MG63 (cell line): ENCODE data around the gene COL23A1. TPM values are rescaled to one million over a fixed set of nuclear protein-coding genes. Genes with fewer than 3 reads are reported as not detected.

Experiments used
- DNase-seq: peaks from one replicate; pipeline ENCODE4 v3.0.0-alpha.2; 2020
- H3K27me3 ChIP-seq: fragments of 250-450 bp; sonication (Bioruptor Pico); 2 replicates; pipeline ENCODE4 v1.5.1; 2020; ENCODE audit warnings: mild to moderate bottlenecking, moderate library complexity
- H3K36me3 ChIP-seq: fragments of 250-450 bp; sonication (Bioruptor Pico); 2 replicates; pipeline ENCODE4 v1.5.1; 2020; ENCODE audit warnings: mild to moderate bottlenecking, moderate library complexity
- H3K4me3 ChIP-seq: fragments of 250-450 bp; sonication (Bioruptor Pico); 2 replicates; pipeline ENCODE4 v1.5.1; 2020; ENCODE audit warnings: mild to moderate bottlenecking, moderate library complexity
- H3K9me3 ChIP-seq: fragments of 250-450 bp; sonication (Bioruptor Pico); 2 replicates; pipeline ENCODE4 v1.5.1; 2020; ENCODE audit warnings: mild to moderate bottlenecking, moderate library complexity
- total RNA-seq: library from RNA; depleted of rRNA; stranded (reverse); fragments of >200 nt; shearing (Covaris generic); gene quantifications from 2 replicates; pipeline ENCODE4 v1.2.3, GENCODE V29; 2014; ENCODE audit warnings: low replicate concordance; rRNA removed

The COL23A1 gene
- 89.5 and 107 TPM in 2 replicates for total RNA-seq

DNA sequence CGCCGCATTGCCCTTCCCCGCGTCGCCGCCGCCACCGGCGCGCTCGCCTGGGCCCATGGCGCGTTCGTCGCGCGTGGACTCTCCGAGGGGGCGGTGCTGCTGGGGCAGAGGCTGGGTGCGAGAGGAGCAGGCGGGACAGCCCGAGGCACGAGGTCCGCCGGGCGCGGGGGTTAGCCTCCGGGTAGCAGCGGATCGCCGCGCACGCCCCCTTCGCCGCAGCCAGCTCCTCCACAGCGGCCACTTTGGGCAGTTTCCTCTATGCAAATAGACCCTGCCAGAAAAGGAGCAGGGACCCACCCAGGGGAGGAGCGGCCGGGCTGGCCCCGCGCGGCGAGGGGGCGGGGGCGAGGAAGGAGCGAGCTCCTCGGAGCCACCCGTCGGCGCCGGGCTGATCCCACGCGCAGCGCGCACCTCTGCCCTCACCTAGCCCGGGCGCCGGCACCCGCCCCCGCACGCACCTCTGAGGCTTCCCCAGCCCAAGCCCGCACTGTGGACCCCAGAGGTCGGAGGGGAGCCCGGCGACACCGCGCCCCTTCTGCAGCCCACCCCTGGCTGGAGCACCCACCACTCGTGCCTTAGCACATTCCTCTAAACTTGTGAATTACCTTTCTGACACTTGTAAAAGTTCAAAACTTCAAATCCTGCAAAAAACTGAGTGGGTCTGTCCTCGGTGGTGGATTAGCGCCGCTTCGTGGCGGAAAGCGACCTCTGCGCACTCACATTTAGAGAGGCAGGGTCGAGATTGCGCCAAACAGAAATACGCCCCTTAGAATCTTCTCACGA lies at the start of gene COL23A1:
Gene COL23A1 (minus strand): TSS at position 253 of the 783 bp plus-strand sequence.
- Histone ChIP-seq H3K4me3 (peak within 1 kb of the TSS; percentile 76), H3K27me3 (no peaks in the 10 kb centered on the region), H3K9me3 (peaks cover 12% of the 10 kb centered on the region), H3K36me3 (peaks cover 43% of the 10 kb centered on the region)
- DNase-seq, result peak; percentile 94

DNA sequence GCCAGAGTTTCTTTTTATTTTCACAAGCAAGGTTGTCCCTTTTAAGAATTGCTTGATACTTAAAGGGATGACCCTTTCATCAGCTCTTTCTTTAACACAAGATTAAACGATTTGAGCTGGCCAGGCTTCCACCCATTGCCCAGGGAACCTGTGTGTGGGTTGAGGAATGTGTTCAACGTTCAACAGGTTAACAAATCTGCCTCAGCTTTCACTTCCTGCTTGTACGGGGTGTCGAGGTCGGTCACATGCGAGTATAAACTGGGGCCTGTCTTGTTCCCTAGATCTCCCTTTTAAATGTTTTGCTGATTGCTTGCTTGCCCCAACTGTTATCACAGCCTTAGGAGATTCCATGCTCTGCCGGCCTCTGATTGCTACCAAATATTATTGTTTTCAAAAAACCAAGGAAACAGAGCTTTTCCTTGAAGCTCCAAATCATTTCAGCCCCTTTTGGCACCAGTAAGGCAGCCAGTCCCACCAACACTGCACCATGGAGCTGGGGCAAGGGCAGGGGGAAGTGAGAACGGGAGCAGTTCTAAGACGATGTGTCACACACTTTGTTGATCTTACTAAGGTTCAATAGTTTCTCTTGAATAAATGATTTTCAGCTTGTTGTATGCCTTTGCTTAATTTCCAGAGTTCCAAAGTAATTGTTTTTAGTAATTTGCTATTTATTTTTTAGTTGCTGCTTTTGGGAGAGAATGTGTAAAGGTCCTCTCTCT lies 47.3 kb upstream of the COL23A1 start:
- Histone ChIP-seq H3K27me3 (no peaks in the 10 kb centered on the region), H3K4me3 (no peak overlapping the region), H3K9me3 (peaks cover 12% of the 10 kb centered on the region), H3K36me3 (no peaks in the 10 kb centered on the region)
- DNase-seq, result no peak

DNA sequence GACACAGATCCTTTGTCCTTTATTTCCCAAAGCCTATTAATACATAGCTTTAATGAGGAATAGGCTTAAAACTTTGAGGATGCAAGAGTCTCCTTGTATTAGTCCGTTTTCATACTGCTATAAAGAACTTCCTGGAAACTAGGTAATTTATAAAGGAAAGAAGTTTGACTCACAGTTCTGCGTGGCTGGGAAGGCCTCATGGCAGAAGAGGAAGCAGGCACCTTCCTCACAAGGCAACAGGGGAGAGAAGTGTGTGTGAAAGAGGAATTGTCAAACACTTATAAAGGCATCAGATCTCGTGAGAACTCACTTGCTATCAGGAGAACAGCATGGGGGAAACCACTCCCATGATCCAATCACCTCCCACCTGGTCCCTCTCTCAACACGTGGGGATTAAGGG lies 42.1 kb upstream of the COL23A1 start:
- Histone ChIP-seq H3K36me3 (no peaks in the 10 kb centered on the region), H3K27me3 (no peaks in the 10 kb centered on the region), H3K9me3 (peaks cover 4% of the 10 kb centered on the region), H3K4me3 (no peak overlapping the region)
- DNase-seq, result no peak

DNA sequence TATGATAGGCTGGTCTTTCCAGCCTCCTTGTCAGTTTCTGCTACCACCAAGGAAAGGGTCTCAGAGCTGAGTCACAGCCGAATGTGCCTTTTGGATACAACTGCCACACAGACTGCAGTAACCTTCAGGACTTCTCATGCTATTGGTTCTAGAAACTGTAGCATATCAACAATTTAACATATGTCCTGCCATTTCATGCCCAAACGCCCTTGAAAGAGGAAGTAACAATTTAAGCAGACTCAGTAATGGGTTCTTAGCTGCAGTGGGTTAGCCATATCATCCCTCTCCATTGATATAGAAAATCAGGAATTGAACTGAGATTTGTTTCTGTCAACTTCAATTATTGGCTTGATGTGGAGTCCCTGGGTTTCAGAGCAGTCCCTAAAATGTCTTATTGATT lies 40.8 kb upstream of the COL23A1 start:
- peaks cover 2% of the 10 kb centered on the region; the same call in 1 of the 2 replicates for H3K36me3 ChIP-seq
- H3K27me3 ChIP-seq, result no peaks in the 10 kb centered on the region
- H3K4me3 ChIP-seq, result no peak overlapping the region
- no peak for DNase-seq
- H3K9me3 ChIP-seq, result peaks cover 5% of the 10 kb centered on the region

DNA sequence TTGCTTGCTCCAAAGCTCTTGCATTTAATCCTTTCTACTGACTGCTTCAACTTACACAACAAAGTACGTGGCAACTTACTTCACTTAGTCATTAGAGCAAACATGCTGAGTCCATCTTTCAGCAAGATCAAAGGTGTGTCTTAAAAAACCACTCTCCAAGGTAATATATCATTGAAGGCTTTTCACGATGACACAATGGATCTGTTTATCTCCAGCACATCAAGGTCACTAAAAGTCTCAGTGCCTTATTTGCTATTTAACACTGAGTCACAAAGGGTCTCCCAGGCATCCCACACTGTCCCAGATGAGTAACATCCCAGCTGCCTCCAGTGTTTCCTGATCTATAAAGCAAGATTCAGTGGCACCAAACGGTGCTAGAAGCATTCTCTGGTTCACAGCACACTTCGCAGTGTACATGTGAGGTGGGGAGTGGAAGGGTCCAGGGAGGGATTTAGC lies 40.3 kb upstream of the COL23A1 start:
- Histone ChIP-seq H3K27me3 (no peaks in the 10 kb centered on the region), H3K9me3 (peaks cover 5% of the 10 kb centered on the region), H3K4me3 (no peak overlapping the region), H3K36me3 (peaks cover 2% of the 10 kb centered on the region; the same call in 1 of the 2 replicates)
- DNase-seq, result no peak

DNA sequence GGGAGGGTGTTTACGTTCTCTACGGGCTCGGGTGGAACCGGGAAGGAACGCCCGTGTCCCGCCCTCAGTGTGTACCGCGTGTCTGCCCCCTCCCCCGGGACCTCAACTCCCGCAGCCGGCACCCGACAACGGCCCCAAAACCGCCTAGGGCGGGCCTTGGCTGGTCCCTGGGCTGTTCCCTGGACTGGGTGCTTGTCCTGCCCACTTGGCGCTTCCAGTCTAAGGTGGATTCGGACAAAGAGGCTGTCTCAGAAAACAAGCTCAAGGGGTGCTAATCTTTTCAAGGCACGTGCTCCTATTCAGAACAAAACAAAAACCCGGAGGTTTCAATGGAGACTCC lies 37.0 kb upstream of the COL23A1 start:
- DNase-seq, result no peak
- H3K36me3 ChIP-seq, result peaks cover 20% of the 10 kb centered on the region
- peaks cover 5% of the 10 kb centered on the region for H3K9me3 ChIP-seq
- H3K4me3 ChIP-seq, result peak overlapping the region; percentile 98
- H3K27me3 ChIP-seq, result no peaks in the 10 kb centered on the region

DNA sequence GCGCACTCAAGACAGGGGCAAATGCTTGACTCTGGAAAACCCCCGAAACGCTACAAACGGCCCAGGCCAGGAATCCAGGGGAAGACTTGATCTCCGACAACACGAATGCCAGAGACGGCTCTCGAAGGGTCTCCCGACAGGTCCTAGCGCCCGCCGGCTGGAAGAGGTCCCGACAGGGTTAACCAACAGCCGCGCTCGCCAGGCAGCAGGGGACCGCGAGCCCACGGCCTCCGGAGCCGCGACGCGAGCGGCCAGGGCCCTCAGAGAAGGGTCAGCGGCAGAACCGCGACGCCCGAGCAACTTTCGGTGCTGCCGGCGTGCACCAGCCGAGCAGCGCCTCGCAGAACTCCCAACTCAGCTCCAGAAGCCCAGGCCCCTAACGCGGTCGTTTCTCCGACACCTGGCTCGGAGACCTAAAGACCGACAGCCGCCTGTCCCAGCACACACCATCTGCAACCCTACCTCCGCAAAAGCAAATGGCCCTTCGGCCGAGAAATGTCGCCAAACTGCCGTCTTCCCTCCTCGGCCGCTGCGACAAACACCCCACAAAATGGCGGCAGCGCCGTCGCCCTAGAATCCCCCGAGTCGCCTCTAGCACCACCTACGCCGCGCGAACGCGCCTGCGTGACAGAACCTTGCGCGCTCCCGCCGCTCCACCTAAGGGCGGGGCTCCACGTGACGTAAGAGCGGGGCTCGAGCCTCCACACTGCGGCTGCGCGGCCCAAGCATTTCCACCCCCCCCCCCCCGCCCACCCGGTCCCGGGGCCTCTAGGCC lies 36.5 kb upstream of the COL23A1 start, which contains the start of gene CLK4:
Gene CLK4 (minus strand): TSS at position 567 of the 775 bp plus-strand sequence. CDS start 3,634 bp downstream, outside the sequence.
- peak within 1 kb of the TSS; percentile 98 for H3K4me3 ChIP-seq
- no peaks in the 10 kb centered on the region for H3K27me3 ChIP-seq
- H3K36me3 ChIP-seq, result peaks cover 25% of the 10 kb centered on the region
- H3K9me3 ChIP-seq, result peaks cover 5% of the 10 kb centered on the region
- peak; percentile 96 for DNase-seq

DNA sequence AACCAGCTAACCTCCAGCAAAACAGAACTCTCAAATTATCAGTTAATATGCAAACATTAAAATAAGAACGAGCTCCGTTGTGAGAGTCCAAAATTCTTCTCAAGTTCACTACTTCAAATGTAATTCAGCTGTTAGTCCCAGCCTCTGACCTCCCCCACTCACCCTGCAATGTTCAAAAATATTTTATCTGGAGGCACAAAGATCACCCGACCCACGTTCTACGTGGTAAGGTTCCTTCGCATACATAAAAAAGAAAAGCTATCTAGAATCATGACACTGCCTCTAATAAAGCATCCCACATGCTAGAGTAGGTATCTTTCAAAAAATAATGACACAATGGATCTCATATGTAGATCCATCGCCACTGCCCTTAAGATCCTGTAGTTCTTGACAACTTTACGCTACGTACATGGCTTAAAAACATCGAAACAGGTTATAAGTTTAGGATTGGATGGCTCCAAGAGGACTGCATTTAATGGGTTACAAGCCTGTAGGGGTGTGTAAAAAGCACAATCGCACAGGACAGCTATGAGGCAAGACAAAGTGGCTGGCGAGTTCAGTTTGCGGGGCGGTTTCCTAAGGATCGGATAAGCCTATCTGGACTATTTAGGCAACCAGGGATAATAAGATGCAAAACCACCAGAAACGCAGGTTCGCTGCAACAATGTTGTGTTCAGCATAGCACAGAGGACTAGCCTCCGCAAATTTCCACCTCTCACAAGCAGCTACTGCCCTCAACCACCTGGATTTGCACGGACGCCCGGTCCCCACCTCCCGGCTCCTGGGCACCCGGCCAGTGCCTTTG lies 35.7 kb upstream of the COL23A1 start:
- H3K36me3 ChIP-seq, result peaks cover 33% of the 10 kb centered on the region
- H3K9me3 ChIP-seq, result peaks cover 5% of the 10 kb centered on the region
- no peak for DNase-seq
- peak overlapping the region; percentile 98 for H3K4me3 ChIP-seq
- no peaks in the 10 kb centered on the region for H3K27me3 ChIP-seq

DNA sequence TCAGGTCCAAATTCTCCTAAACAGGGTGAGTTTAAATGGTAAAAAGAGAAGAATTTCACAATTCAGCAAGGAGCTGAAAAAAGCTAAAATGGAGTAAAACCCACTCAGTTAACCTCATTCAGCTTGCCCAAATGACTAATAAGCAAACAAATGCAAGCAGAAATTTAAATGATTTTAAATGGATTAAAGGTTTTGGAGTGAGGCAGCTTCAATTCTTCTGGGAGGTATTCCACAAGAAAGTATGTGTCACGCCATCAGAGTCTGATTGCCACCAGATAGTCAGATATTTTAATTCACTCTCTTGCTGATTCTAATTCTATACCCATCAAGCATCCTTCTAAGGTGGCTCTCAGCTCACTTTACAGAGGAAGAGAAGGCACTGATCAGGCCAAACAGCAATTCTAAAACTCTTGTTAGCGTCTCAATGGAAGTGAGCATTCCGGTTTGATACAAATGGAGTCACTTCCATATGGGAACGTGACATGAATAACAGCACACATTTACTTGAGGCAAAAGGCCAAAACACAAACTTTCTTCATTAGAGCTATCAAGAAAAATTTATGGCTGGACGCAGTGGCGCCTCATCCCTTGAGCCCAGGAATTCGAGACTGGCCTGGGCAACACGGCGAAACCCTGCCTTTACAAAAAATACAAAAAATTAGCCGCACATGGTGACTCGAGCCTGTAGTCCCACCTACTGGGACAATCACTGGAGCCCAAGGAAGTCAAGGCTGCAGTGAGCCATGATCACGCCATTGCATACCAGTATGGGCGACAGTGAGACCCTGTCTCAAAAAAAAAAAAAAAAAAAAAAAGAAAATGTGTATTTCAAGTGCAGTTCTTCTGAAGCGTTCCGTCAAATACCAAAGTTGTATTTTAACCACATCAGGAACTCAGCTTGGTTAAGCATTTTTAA lies 34.7 kb upstream of the COL23A1 start:
- Histone ChIP-seq H3K9me3 (peaks cover 5% of the 10 kb centered on the region), H3K27me3 (no peaks in the 10 kb centered on the region), H3K36me3 (peaks cover 43% of the 10 kb centered on the region), H3K4me3 (peak overlapping the region; percentile 98)
- peak; percentile 22 for DNase-seq

DNA sequence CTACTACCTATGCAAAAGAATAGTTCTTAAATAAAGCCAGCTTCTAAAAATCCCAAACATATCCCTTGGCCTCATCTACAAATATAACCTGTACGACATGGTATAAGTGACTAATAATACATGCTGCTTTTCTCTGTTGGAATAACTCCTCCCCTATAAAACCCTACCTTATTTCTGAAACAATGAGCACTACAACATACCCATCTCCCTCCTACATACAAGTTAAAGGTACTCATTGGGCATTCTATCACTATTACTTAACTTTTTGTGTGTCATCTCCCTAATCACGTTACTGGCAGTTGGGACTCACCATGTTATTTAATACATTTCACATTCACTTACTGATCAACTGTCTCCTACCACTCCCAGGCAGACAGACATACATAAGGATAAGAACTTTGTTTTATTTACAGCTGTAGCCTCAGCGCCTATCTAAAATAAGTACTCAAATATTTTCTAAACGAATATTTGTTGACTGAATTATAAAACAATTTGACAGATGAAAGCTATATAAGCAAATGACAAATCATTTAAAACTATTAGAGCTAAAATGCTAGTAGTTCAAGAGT lies 32.6 kb upstream of the COL23A1 start:
- peaks cover 5% of the 10 kb centered on the region for H3K9me3 ChIP-seq
- H3K4me3 ChIP-seq, result no peak overlapping the region
- H3K27me3 ChIP-seq, result no peaks in the 10 kb centered on the region
- DNase-seq, result no peak
- peaks cover 62% of the 10 kb centered on the region for H3K36me3 ChIP-seq

DNA sequence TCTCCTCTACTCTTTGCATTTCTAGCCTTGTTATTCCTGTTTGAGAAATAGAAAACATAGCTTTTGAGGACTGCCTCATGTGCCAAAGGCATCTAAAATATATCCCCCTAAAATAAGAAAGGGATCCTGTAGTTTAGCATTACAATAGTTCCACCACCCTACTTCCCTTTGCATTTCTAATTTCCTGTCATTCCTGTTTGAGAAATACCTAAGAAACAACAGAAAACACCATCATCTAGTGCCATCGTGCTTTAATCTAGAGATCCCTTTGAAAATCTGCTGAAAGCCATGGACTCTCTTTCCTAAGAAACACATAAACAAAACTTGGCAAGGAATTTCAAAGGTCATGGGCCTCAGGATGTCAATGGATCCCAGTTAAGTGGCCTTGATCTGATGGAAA lies 29.2 kb upstream of the COL23A1 start:
- DNase-seq, result no peak
- no peaks in the 10 kb centered on the region for H3K27me3 ChIP-seq
- peaks cover 91% of the 10 kb centered on the region for H3K36me3 ChIP-seq
- H3K9me3 ChIP-seq, result no peaks in the 10 kb centered on the region
- H3K4me3 ChIP-seq, result no peak overlapping the region

DNA sequence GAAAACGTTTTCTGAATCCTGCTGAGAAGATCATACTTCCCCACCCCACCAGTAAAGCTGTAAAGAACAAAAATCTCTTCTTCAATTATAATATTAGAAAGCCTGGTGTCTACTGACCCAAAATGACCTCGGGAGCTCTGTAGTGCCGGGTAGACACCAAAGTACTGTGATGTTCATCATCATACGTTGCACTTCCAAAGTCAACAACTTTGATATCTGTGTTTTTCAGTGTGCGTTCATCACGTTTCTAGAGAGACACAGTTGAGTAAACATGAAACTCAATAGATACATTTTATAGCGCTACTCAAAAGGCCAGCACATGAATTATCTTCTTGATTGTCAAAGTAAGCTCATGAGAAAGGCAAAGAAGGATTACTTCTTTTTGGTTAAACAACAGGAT lies 22.1 kb upstream of the COL23A1 start:
- Histone ChIP-seq H3K27me3 (no peaks in the 10 kb centered on the region), H3K9me3 (no peaks in the 10 kb centered on the region), H3K4me3 (no peak overlapping the region), H3K36me3 (peaks cover 96% of the 10 kb centered on the region)
- DNase-seq, result no peak

DNA sequence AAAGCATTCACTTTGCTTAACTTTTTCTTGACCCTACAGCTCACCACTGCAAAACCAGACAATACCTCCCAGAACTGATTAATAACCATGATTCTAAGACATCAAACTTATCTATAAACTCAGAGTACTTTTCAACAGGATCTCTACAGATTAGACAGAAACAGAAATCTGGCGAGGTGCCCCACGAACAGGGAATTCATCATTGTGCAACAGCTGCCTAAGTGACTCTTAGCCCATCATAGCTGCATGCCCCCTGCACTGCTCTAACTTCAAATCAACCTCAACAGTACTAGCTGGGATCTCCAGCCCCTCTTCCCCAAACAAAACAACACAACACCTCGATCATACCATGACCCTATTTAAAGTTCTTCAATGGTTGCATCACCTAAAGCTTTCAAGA lies 16.1 kb upstream of the COL23A1 start:
- H3K27me3 ChIP-seq, result no peaks in the 10 kb centered on the region
- no peaks in the 10 kb centered on the region for H3K9me3 ChIP-seq
- H3K36me3 ChIP-seq, result peaks cover 94% of the 10 kb centered on the region
- no peak for DNase-seq
- H3K4me3 ChIP-seq, result no peak overlapping the region

DNA sequence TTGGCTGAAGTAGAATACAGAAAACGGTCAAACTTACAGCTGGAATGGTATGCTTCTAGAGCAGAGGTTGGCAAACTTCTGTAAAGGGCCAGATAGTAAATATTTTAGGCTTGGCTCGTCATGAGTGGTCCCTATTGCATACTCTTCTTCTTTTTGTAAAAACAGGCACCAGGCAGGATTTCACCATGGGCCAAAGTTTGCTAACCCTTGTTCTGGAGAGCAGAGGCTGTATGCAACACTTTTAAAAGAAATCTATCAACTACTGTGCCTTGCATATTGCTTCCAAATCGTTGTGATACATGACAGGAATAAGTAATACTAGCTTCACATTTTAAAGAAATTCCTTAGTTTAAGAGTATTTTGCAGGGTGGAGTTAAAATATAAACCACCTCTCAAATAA lies 15.6 kb upstream of the COL23A1 start:
- no peak for DNase-seq
- Histone ChIP-seq H3K9me3 (no peaks in the 10 kb centered on the region), H3K27me3 (no peaks in the 10 kb centered on the region), H3K4me3 (no peak overlapping the region), H3K36me3 (peaks cover 94% of the 10 kb centered on the region)

DNA sequence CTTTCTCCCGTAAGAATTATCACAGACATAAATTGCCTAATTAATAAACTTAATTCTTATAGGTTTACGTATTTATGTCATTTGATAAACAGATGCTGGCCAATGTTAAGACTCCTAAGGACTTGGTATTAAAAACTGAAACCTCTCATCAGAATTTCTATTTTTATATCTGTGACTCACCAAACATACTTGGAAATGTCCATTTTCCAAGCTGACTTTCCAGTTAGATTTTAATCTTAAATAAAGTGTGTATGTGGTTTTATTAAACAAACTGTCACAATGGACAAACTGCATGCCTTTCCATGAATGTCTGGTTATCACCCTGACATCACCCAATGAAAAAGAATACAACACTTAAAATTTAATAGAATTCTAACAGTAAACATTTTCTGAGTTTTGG lies 12.6 kb upstream of the COL23A1 start:
- peaks cover 93% of the 10 kb centered on the region for H3K36me3 ChIP-seq

More for the DNA sequence above, 12.6 kb upstream of the COL23A1 start:
- H3K4me3 ChIP-seq, result no peak overlapping the region
- no peak for DNase-seq
- H3K9me3 ChIP-seq, result peaks cover 5% of the 10 kb centered on the region
- no peaks in the 10 kb centered on the region for H3K27me3 ChIP-seq
